Measurements from ENCODE around the gene NFYB. TPM values are rescaled to one million over a fixed set of nuclear protein-coding genes. Genes with fewer than 3 reads are reported as not detected.

Gene NFYB
- total and polyA plus RNA-seq, 9 of the 15 experiments (the other 6 are each of a cell fraction or from before 2014, with no cell fraction given): 14.5 to 51.5 (median 32.3) TPM

- no peak for TF ChIP-seq ZNF24 (IDR thresholded peaks at IDR 0.05)
- TF ChIP-seq ARID4B (CRISPR knock-in tag; IDR thresholded peaks at IDR 0.05): no peak
- no peak for TF ChIP-seq ZNF121 (CRISPR knock-in tag; conservative IDR thresholded peaks at IDR 0.05)
- peak; percentile 16; the same call in 1 of the 2 replicates for TF ChIP-seq TAF7 (tag; IDR thresholded peaks at IDR 0.05)
- TF ChIP-seq, protein P1, sequence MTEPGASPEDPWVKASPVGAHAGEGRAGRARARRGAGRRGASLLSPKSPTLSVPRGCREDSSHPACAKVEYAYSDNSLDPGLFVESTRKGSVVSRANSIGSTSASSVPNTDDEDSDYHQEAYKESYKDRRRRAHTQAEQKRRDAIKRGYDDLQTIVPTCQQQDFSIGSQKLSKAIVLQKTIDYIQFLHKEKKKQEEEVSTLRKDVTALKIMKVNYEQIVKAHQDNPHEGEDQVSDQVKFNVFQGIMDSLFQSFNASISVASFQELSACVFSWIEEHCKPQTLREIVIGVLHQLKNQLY (CRISPR knock-in tag; conservative IDR thresholded peaks at IDR 0.05): no peak
- TF ChIP-seq RERE (CRISPR knock-in tag; IDR thresholded peaks at IDR 0.05; ENCODE audit: borderline replicate concordance): no peak
- no peak for TF ChIP-seq SPI1 (IDR thresholded peaks at IDR 0.05; ENCODE audit: borderline replicate concordance, low read depth, low read length)
- TF ChIP-seq SMAD1 (IDR thresholded peaks at IDR 0.05; ENCODE audit: low read depth, low read length, partially characterized antibody): peak; percentile 41
- no peak for TF ChIP-seq PHF21A (IDR thresholded peaks at IDR 0.05; ENCODE audit: borderline replicate concordance, low read depth)
- no peak for TF ChIP-seq TCF7 (IDR thresholded peaks at IDR 0.05; ENCODE audit: borderline replicate concordance)
- TF ChIP-seq ZNF217 (CRISPR knock-in tag; IDR thresholded peaks at IDR 0.05): no peak
- no peak for TF ChIP-seq MXI1 (IDR thresholded peaks at IDR 0.05; ENCODE audit: low read depth, low read length)
- TF ChIP-seq ZBTB34 (CRISPR knock-in tag; IDR thresholded peaks at IDR 0.05): no peak
- no peak for TF ChIP-seq ZKSCAN3 (CRISPR knock-in tag; IDR thresholded peaks at IDR 0.05)
- no peak for TF ChIP-seq RHOXF2B (CRISPR knock-in tag; conservative IDR thresholded peaks at IDR 0.05)
- TF ChIP-seq RAD51 (IDR thresholded peaks at IDR 0.05; ENCODE audit: borderline replicate concordance, low read depth): no peak
These were observed at the start of gene NFYB (continued) for GRCh38 chr12:104137902-104138796.

Data from K562 (cell line).